Neural progenitor cell (in vitro differentiated cells): ENCODE data around the gene PPY.

Source experiments
- CTCF ChIP-seq: fragments of 200-600 bp; sonication (generic); IDR thresholded peaks from 2 replicates; pipeline ENCODE4 v1.5.1; 2017; ENCODE audit warnings: antibody characterized with exemption, mild to moderate bottlenecking
- EZH2 ChIP-seq: fragments of 200-600 bp; sonication (generic); IDR thresholded peaks from 2 replicates; pipeline ENCODE4 v1.6.1; 2017; ENCODE audit warnings: antibody characterized with exemption, mild to moderate bottlenecking, moderate library complexity

DNA sequence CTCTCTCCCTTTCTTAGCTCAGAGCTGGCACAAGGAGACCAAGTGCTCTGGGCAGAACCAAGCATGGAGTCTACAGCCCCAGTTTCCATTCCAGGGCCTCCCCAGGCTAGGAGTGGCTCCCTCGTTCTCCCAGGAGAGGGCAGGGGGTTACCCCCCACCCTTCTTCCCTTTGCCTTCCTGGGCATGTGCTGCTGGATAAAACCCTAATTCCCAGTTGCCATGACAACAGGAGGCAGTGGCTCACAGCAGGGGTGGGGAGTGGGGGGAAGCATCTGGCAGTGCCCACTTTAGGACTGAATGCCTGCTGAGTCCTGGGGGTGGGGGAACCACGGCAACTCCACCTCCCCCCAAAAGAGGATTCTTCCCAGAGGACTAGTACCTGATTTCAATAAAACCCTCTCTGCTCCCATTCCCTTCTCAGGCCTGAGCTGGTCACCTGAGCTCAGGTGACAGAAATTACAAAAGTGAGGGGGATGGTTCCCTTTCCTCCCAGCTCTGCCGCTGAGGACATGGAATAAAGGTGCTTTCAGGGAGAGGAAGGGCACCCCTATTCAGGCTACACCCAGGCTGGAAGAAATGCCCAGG is 36.8 kb downstream of the PPY start:
- TF ChIP-seq CTCF = no peak
- no peak for TF ChIP-seq EZH2
